Retinal pigment epithelial cell (primary cell): ENCODE data around the gene TCN1.
"Not testable (repeated sequence)": the region's sequence is repeated elsewhere in the genome, so short reads cannot be mapped to it uniquely, and the experiment has no call there.

Experiments
- DNase-seq: peaks from one replicate; pipeline ENCODE4 v3.0.0-alpha.2; 2010; ENCODE audit warnings: low read depth
- H3K4me3 ChIP-seq: 2 replicates; pipeline ENCODE4 v1.5.1; 2011; ENCODE audit warnings: mild to moderate bottlenecking, low read length, control low read depth, moderate library complexity
- CTCF ChIP-seq: conservative IDR thresholded peaks from 2 replicates; pipeline ENCODE4 v1.5.1; 2011; ENCODE audit warnings: low read depth, low read length, control low read depth, inconsistent platforms

The TCN1 gene

GRCh38 chr11:59894616-59895015, 28.3 kb upstream of the TCN1 start:
- DNase-seq: no peak
- TF ChIP-seq CTCF: no peak
- H3K4me3 ChIP-seq: no peak overlapping the region

DNA sequence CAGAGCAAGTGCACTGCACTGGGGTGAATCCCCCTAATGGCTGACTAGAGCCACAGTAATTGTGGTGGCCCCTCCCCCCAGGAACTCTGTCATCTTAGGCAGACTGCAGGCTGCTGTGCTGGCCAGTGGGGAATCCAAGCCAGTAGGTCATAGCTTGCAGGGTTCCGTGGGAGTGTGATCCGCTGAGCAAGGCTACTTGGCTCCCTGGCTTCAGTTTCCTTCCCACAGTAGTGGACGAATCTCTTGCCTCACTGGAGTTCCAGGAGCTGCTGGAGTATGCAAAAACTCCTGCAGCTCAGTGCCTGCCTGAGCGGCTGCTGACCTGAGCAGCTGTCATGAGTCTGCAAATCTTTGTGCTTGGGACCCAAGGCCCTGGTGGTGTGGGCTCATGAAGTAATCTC, 25.5 kb upstream of the TCN1 start:
- no peak overlapping the region for H3K4me3 ChIP-seq
- TF ChIP-seq CTCF: no peak
- DNase-seq: peak; percentile 87

GRCh38 chr11:59887156-59887555, 20.9 kb upstream of the TCN1 start:
- not testable (repeated sequence) for H3K4me3 ChIP-seq, DNase-seq

DNA sequence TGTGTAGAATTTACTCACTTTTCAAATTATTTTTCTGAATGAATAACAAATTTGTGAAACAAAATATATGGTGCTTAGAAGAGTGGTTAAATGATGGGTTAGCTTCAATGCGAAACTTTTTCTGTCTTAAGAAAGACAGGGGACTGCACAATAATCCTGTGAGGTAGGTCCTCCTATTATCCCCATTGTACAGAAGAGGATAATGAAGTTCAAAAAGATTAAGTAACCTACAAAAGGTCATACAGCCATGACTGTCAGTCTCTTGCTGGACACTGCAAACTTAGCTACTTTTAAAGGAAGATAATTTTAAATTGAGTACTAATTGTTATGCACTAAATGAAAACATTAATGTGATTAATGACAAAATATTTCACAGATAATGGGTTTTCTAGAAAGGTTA, 17.3 kb upstream of the TCN1 start:
- H3K4me3 ChIP-seq: no peak overlapping the region
- DNase-seq: no peak
- TF ChIP-seq CTCF: no peak

DNA sequence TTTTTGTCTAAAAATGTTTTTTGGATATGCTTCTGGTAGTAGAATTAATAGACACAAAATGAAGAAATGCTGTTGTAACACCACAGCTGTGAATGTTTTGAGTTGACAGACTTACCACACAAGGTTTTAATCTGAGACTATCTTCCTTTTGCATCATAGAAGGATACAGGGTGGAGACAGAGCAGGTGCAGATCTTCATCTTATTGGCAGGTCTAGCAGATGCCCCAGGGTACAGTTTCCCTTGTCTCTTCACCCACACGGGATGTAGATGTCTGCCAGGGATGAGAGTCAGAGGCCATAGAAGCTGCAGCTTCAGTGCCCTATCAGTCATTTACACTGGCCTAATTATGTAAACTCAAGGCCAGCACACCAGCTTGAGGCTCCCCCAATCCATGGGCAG, 13.3 kb upstream of the TCN1 start:
- DNase-seq: no peak
- no peak for TF ChIP-seq CTCF

DNA sequence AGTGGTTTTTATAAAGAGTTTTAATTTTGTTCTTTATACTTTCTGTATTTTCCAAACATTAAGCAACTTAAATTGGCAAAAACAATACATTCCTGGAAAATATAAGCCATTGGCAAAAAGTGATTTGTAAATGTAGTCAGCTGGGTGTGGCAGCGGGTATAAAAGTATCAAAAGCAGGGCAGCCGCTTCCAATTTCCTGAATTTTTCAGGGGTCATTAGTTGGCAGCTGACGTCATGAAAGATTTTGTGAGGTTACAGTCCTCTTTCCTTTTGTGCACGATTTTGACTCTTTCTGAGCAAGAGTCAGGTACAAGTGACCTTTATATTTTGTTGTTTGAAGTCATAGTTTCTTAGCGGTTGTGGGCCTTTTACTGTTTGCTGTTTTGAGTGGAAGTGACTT, 12.3 kb upstream of the TCN1 start, which contains the start of gene OOSP3:
TSS of gene OOSP3 (plus strand) at position 208 of the 400 bp plus-strand sequence. CDS start at position 235, 27 bp downstream.
- DNase-seq: no peak
- no peak for TF ChIP-seq CTCF

More for the DNA sequence above, 13.3 kb upstream of the TCN1 start:
- H3K4me3 ChIP-seq: no peak overlapping the region

GRCh38 chr11:59877784-59878183, 11.5 kb upstream of the TCN1 start:
- no peak for DNase-seq
- no peak for TF ChIP-seq CTCF
- no peak overlapping the region for H3K4me3 ChIP-seq

More for the DNA sequence above, 12.3 kb upstream of the TCN1 start, which contains the start of gene OOSP3:
- no peak within 1 kb of the TSS for H3K4me3 ChIP-seq

- no peak for TF ChIP-seq CTCF
- no peak for DNase-seq
- no peak overlapping the region for H3K4me3 ChIP-seq
These were observed 11.0 kb upstream of the TCN1 start for GRCh38 chr11:59877325-59877724.
